ENCODE results near the gene MACROD2. TPM values are rescaled to one million over a fixed set of nuclear protein-coding genes. Genes with fewer than 3 reads are reported as not detected.
A peak's percentile ranks its signal among the peaks of the same experiment; 100 is the strongest.

The MACROD2 gene
- total and polyA plus RNA-seq, 8 donors = 0.78 to 31.3 (median 10.9) TPM; not detected in 1

DNA sequence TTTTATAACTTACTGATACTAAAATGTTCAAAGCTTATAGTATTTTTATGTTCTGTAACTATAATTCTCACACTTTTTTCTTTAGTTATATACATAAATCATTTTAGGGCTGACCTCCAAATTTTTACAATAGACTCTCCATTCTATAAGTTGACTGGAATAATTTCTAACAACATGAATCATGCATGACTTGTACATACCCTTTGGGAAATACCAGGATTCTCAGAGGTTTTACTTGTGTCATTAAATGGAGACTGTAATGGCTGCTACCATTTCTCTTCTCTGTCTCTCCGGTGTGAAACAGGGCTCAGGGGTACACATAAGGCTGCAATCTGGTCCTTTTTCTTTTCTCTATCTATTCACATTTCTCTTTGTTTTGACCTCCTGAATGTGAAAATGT, 564.3 kb downstream of the MACROD2 start:
- no peak for DNase-seq
- WGBS, 5 donors = 73 to 86% (median 80%) methylated on average over 1 of the region's 1 CpG
- H3K9me3 ChIP-seq = no peaks in the 10 kb centered on the region
- no peaks in the 10 kb centered on the region for H3K4me1 ChIP-seq
- H3K27me3 ChIP-seq = no peaks in the 10 kb centered on the region
- intact Hi-C loops (cut with DNase I; ENCODE audit: low total_unique reads) = no loop called here
- H3K4me3 ChIP-seq = no peak overlapping the region
- TF ChIP-seq POLR2AphosphoS5 (IDR thresholded peaks at IDR 0.05) = no peak
- no peak for TF ChIP-seq EP300 (IDR thresholded peaks at IDR 0.05)
- TF ChIP-seq, protein P1, sequence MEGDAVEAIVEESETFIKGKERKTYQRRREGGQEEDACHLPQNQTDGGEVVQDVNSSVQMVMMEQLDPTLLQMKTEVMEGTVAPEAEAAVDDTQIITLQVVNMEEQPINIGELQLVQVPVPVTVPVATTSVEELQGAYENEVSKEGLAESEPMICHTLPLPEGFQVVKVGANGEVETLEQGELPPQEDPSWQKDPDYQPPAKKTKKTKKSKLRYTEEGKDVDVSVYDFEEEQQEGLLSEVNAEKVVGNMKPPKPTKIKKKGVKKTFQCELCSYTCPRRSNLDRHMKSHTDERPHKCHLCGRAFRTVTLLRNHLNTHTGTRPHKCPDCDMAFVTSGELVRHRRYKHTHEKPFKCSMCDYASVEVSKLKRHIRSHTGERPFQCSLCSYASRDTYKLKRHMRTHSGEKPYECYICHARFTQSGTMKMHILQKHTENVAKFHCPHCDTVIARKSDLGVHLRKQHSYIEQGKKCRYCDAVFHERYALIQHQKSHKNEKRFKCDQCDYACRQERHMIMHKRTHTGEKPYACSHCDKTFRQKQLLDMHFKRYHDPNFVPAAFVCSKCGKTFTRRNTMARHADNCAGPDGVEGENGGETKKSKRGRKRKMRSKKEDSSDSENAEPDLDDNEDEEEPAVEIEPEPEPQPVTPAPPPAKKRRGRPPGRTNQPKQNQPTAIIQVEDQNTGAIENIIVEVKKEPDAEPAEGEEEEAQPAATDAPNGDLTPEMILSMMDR (IDR thresholded peaks at IDR 0.05) = no peak
- TF ChIP-seq POLR2A (IDR thresholded peaks at IDR 0.05) = no peak
- no peak overlapping the region for H3K27ac ChIP-seq
- H3K36me3 ChIP-seq = no peaks in the 10 kb centered on the region

DNA sequence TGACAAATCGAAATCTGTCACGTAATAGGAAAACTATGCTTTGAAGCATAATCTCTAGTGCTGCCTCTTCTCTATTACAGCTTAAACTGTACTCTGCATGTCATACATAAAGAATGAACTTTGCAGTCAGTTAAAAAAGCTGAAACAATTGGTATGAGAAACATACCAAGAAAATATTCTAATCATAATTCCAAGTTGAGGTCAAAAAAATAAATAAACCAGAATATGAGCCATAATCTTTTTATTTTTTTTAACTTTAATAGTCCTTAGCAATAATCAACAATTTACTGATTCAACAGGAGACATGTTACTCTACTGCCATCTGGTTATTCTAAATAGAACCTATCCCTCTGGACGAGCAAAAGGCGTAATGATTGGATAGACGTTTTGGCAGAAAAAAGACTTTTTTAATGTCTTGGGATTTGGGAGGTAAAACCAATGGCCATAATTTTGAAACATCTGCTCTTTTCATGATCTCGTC, 566.5 kb downstream of the MACROD2 start:
- intact Hi-C loops (cut with DNase I; ENCODE audit: low total_unique reads) = no loop called here
- no peak overlapping the region for H3K27ac ChIP-seq
- DNase-seq = peak in 1 of 2 donors; percentile 12
- no peaks in the 10 kb centered on the region for H3K4me1 ChIP-seq
- H3K9me3 ChIP-seq = peaks cover 0 to 11% (median 4%) of the 10 kb centered on the region in 4 donors
- 71 to 82% (median 71%) methylated on average over 6 of the region's 6 CpGs for WGBS, 5 donors
- no peak for TF ChIP-seq EP300 (IDR thresholded peaks at IDR 0.05)
- no peak for TF ChIP-seq POLR2AphosphoS5 (IDR thresholded peaks at IDR 0.05)
- TF ChIP-seq, protein P1 (IDR thresholded peaks at IDR 0.05) = no peak
- no peak for TF ChIP-seq POLR2A (IDR thresholded peaks at IDR 0.05)
- H3K4me3 ChIP-seq = no peak overlapping the region
- H3K27me3 ChIP-seq = no peaks in the 10 kb centered on the region
- H3K36me3 ChIP-seq = no peaks in the 10 kb centered on the region

DNA sequence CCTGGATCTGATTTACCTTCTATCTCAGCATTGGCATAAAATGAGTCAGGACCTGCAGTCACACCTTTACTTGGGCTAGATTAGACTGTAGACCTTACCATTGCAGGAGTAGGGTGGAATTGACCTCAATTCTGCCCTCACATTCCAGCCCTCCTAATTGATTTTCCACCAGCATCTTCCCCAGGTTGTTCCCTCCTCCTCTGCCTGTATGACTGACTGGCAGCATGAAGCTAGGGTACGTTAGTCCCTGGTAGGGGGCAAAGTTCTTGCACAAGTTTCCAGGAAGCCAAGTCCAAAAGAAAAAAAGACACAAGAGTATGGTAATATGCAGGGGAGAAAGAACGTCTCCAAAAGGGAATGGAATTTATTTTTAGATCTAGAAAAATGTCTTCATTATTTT, 567.7 kb downstream of the MACROD2 start:
- TF ChIP-seq POLR2AphosphoS5 (IDR thresholded peaks at IDR 0.05) = no peak
- TF ChIP-seq EP300 (IDR thresholded peaks at IDR 0.05) = no peak
- TF ChIP-seq, protein P1 (IDR thresholded peaks at IDR 0.05) = no peak
- TF ChIP-seq POLR2A (IDR thresholded peaks at IDR 0.05) = no peak
- 42 to 71% (median 55%) methylated on average over 2 of the region's 2 CpGs for WGBS, 5 donors
- intact Hi-C loops (cut with DNase I; ENCODE audit: low total_unique reads) = no loop called here
- Histone ChIP-seq H3K36me3 (no peaks in the 10 kb centered on the region), H3K9me3 (peaks cover 0 to 11% (median 4%) of the 10 kb centered on the region in 4 donors), H3K4me1 (no peaks in the 10 kb centered on the region), H3K27ac (no peak overlapping the region), H3K4me3 (no peak overlapping the region), H3K27me3 (no peaks in the 10 kb centered on the region)
- no peak for DNase-seq

DNA sequence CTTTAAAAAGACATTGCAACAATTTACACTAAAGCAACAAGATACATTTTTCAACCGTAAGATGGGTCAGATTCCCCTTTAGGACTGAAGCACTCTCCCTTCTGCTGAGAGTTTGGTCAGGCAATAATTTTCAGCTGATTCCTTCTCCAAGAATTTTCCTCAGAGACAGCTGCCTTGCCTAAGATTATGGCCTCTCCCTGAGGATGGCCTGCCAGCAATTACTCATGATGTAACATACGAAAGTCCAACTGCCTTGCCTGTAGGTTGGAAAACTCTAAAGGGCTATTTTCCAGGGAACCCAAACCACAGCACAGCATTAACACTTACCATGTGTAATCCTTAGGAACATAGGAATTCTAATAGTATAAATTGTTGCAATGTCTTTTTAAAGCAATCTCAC, 571.2 kb downstream of the MACROD2 start:
- intact Hi-C loops (cut with DNase I; ENCODE audit: low total_unique reads) = no loop called here
- Histone ChIP-seq H3K27me3 (no peaks in the 10 kb centered on the region), H3K27ac (no peak overlapping the region), H3K4me3 (no peak overlapping the region), H3K4me1 (no peaks in the 10 kb centered on the region), H3K36me3 (no peaks in the 10 kb centered on the region), H3K9me3 (peaks cover 0 to 11% (median 4%) of the 10 kb centered on the region in 4 donors)
- DNase-seq = no peak
- WGBS, 5 donors = 71 to 89% (median 81%) methylated on average over 2 of the region's 2 CpGs
- TF ChIP-seq, protein P1 (IDR thresholded peaks at IDR 0.05) = no peak
- TF ChIP-seq POLR2A (IDR thresholded peaks at IDR 0.05) = no peak
- no peak for TF ChIP-seq EP300 (IDR thresholded peaks at IDR 0.05)
- TF ChIP-seq POLR2AphosphoS5 (IDR thresholded peaks at IDR 0.05) = no peak
